Smooth muscle cell (in vitro differentiated cells): Measurements from ENCODE around the gene LIPC. TPM values are rescaled to one million over a fixed set of nuclear protein-coding genes. Genes with fewer than 3 reads are reported as not detected.

Source experiments
- DNase-seq: peaks from one replicate; lab custom pipeline; 2025; ENCODE audit not compliant: unreplicated experiment; lab: John Stamatoyannopoulos, UW
- H2AFZ ChIP-seq: fragments of 200-600 bp; sonication (generic); 2 replicates; pipeline ENCODE4 v1.6.0; 2016; ENCODE audit warnings: antibody characterized with exemption, low read depth, mild to moderate bottlenecking
- H3F3A ChIP-seq: fragments of 200-600 bp; sonication (generic); 2 replicates; pipeline ENCODE4 v1.6.0; 2017; ENCODE audit warnings: antibody characterized with exemption, low read depth
- H3K27ac ChIP-seq: fragments of 200-600 bp; sonication (generic); 2 replicates; pipeline ENCODE4 v1.5.1; 2016; ENCODE audit warnings: low read depth, mild to moderate bottlenecking
- H3K27me3 ChIP-seq: fragments of 200-600 bp; sonication (generic); 2 replicates; pipeline ENCODE4 v1.6.1; 2016; ENCODE audit warnings: low read depth, mild to moderate bottlenecking
- H3K36me3 ChIP-seq: fragments of 200-600 bp; sonication (generic); 2 replicates; pipeline ENCODE4 v1.5.1; 2016; ENCODE audit warnings: low read depth
- H3K4me1 ChIP-seq: fragments of 200-600 bp; sonication (generic); 2 replicates; pipeline ENCODE4 v1.5.1; 2016; ENCODE audit warnings: low read depth
- H3K4me2 ChIP-seq: fragments of 200-600 bp; sonication (generic); 2 replicates; pipeline ENCODE4 v1.6.0; 2016; ENCODE audit warnings: mild to moderate bottlenecking
- H3K4me3 ChIP-seq: fragments of 200-600 bp; sonication (generic); 2 replicates; pipeline ENCODE4 v1.5.1; 2016; ENCODE audit warnings: mild to moderate bottlenecking
- H3K79me2 ChIP-seq: fragments of 200-600 bp; sonication (generic); 2 replicates; pipeline ENCODE4 v1.6.0; 2016; ENCODE audit warnings: low read depth, mild to moderate bottlenecking
- H3K9ac ChIP-seq: fragments of 200-600 bp; sonication (generic); 2 replicates; pipeline ENCODE4 v1.6.0; 2016; ENCODE audit warnings: low read depth
- H3K9me3 ChIP-seq: fragments of 200-600 bp; sonication (generic); replicated peaks from 2 replicates; pipeline ENCODE4 v1.5.1; 2016; ENCODE audit warnings: low read depth
- H4K20me1 ChIP-seq: fragments of 200-600 bp; sonication (generic); 2 replicates; pipeline ENCODE4 v1.6.0; 2016; ENCODE audit warnings: low read depth
- WGBS: methylation state at CpG from one replicate; pipeline ENCODE4 v1.1.7; 2016; ENCODE audit warnings: low lambda C conversion rate; 5-methylcytosine and 5-hydroxymethylcytosine counted together
- polyA plus RNA-seq: library from polyadenylated mRNA; unstranded; fragments of >200 nt; fragmentation: Nextera tagmentation; extraction: Ambion mirVana; gene quantifications from 2 replicates; pipeline ENCODE4 v1.2.1, GENCODE V29; 2016
- total RNA-seq: library from RNA; depleted of rRNA; stranded (reverse); fragments of >200 nt; gene quantifications from 2 replicates; pipeline ENCODE4 v1.2.3, GENCODE V29; 2014
- TF ChIP-seq, protein P1 (sequence below): fragments of 200-600 bp; sonication (generic); IDR thresholded peaks from 2 replicates; pipeline ENCODE4 v1.5.1; 2017; ENCODE audit warnings: borderline replicate concordance, mild to moderate bottlenecking, antibody characterized with exemption; ENCODE audit not compliant: insufficient read depth, poor library complexity, severe bottlenecking

LIPC gene
- total and polyA plus RNA-seq, 2 experiments from 2014 or later: not detected

DNA sequence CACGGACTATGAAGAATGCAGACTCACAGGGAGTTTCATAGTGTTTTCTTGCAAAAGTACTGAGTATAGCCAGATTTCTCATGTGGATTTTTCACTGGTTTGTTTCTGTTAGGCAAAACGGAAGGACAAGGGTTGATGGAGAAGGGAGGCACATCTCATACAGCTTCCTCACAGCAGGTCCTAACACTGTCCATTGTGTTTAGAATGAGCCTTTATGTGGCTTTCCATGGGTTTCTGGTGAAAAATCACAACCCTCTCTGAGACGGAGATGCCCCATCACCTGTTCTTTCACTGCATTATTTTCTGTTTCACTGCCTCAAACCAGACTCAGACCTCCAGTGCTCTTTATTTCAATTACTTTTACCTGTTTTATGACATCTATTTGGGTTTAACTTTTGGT, 25.0 kb upstream of the LIPC start:
- Histone ChIP-seq H3K36me3 (no peaks in the 10 kb centered on the region), H3K27ac (no peak overlapping the region)
- 88% methylated on average over 3 of the region's 3 CpGs for WGBS

DNA sequence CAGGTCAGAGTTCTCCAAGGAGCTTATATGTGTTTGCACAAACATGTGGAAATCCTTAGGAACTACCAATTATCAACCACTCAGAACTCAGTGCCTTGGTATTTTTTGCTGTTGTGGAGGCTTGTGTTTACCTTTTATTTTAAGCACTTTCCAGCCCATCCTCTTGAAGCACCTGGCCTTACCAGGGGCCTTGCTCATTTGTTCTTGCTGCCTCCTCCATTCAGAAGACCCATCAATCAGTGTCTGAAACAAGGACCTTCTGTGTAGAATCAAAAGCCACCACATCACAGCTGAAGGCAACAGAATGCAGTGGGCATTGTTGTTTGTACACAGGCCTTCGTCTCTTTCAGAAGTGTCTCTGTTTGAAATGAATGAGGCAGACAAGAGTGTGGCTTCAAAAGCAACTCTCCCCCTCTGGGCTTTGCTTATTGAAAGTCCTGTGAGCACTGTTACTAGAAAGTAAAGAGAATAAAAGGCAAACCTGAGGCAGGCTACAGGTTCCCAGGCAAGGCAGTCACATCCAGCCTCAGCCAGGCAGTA, 24.5 kb upstream of the LIPC start:
- Histone ChIP-seq H3K36me3 (no peaks in the 10 kb centered on the region), H3K79me2 (no peaks in the 10 kb centered on the region), H3F3A (no peaks in the 10 kb centered on the region), H2AFZ (no peak overlapping the region), H3K4me1 (peaks cover 4% of the 10 kb centered on the region), H3K4me2 (no peak overlapping the region), H3K9ac (no peak overlapping the region), H3K9me3 (no peaks in the 10 kb centered on the region), H4K20me1 (no peaks in the 10 kb centered on the region), H3K4me3 (no peak overlapping the region), H3K27me3 (no peaks in the 10 kb centered on the region), H3K27ac (no peak overlapping the region)
- DNase-seq: no peak
- WGBS: 69% methylated on average over 1 of the region's 1 CpG
- TF ChIP-seq, protein P1, sequence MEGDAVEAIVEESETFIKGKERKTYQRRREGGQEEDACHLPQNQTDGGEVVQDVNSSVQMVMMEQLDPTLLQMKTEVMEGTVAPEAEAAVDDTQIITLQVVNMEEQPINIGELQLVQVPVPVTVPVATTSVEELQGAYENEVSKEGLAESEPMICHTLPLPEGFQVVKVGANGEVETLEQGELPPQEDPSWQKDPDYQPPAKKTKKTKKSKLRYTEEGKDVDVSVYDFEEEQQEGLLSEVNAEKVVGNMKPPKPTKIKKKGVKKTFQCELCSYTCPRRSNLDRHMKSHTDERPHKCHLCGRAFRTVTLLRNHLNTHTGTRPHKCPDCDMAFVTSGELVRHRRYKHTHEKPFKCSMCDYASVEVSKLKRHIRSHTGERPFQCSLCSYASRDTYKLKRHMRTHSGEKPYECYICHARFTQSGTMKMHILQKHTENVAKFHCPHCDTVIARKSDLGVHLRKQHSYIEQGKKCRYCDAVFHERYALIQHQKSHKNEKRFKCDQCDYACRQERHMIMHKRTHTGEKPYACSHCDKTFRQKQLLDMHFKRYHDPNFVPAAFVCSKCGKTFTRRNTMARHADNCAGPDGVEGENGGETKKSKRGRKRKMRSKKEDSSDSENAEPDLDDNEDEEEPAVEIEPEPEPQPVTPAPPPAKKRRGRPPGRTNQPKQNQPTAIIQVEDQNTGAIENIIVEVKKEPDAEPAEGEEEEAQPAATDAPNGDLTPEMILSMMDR: no peak

More for the DNA sequence above, 25.0 kb upstream of the LIPC start:
- no peak for DNase-seq
- peaks cover 4% of the 10 kb centered on the region for H3K4me1 ChIP-seq
- H3K4me3 ChIP-seq: no peak overlapping the region
- no peaks in the 10 kb centered on the region for H3K79me2 ChIP-seq
- TF ChIP-seq, protein P1: no peak
- no peaks in the 10 kb centered on the region for H4K20me1 ChIP-seq
- no peak overlapping the region for H3K4me2 ChIP-seq
- no peak overlapping the region for H3K9ac ChIP-seq
- no peaks in the 10 kb centered on the region for H3F3A ChIP-seq
- no peak overlapping the region for H2AFZ ChIP-seq
- H3K27me3 ChIP-seq: no peaks in the 10 kb centered on the region
- no peaks in the 10 kb centered on the region for H3K9me3 ChIP-seq

GRCh38 chr15:58407778-58408177, 24.0 kb upstream of the LIPC start:
- no peaks in the 10 kb centered on the region for H3F3A ChIP-seq
- H3K4me1 ChIP-seq: peaks cover 4% of the 10 kb centered on the region
- no peaks in the 10 kb centered on the region for H3K79me2 ChIP-seq
- no peaks in the 10 kb centered on the region for H4K20me1 ChIP-seq
- no peaks in the 10 kb centered on the region for H3K9me3 ChIP-seq
- H2AFZ ChIP-seq: no peak overlapping the region
- no peak for DNase-seq
- H3K9ac ChIP-seq: no peak overlapping the region
- TF ChIP-seq, protein P1: no peak
- H3K36me3 ChIP-seq: no peaks in the 10 kb centered on the region
- no peak overlapping the region for H3K4me2 ChIP-seq
- WGBS: 93% methylated on average over 4 of the region's 4 CpGs
- H3K4me3 ChIP-seq: no peak overlapping the region
- H3K27ac ChIP-seq: no peak overlapping the region
- H3K27me3 ChIP-seq: no peaks in the 10 kb centered on the region

DNA sequence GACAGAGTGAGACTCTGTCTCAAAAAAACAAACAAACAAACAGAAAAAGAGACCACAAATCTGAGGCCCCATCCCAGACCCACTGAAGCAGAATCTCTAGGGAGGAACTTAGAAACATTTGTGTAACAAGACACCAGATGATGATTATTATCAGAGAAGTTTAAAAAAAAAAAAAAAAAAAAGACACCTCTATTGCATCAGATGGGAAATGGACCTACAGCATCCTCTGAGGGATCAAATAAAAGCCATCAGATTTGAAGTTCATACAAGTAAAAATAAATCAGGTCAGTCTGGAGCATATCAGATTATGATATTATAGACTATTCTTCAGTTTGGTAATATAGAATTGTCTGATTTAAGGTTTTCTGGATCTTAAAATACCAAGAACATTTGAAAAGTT, 21.9 kb upstream of the LIPC start:
- Histone ChIP-seq H3K9ac (no peak overlapping the region), H3K4me2 (no peak overlapping the region), H4K20me1 (no peaks in the 10 kb centered on the region), H3K9me3 (no peaks in the 10 kb centered on the region), H3K4me1 (peaks cover 4% of the 10 kb centered on the region), H3K27ac (no peak overlapping the region), H3K4me3 (no peak overlapping the region), H3K27me3 (no peaks in the 10 kb centered on the region), H2AFZ (no peak overlapping the region), H3F3A (no peaks in the 10 kb centered on the region), H3K79me2 (no peaks in the 10 kb centered on the region), H3K36me3 (no peaks in the 10 kb centered on the region)
- TF ChIP-seq, protein P1: no peak
- DNase-seq: no peak
